Ovary (tissue), 9 donors: ENCODE results near the gene MPZ. TPM values are rescaled to one million over a fixed set of nuclear protein-coding genes. Genes with fewer than 3 reads are reported as not detected.

Source experiments
- DNase-seq, 5 donors: peaks; one replicate each; pipeline ENCODE4 v3.0.0-alpha.2; 2019 to 2020
- H3K27ac ChIP-seq, 2 donors: fragments of 200-600 bp; one replicate each; pipeline versions ENCODE4 v1.5.1 to v1.8.0; 2019 to 2022
- H3K27me3 ChIP-seq: fragments of 200-600 bp; one replicate; pipeline ENCODE4 v1.8.0; 2022
- H3K36me3 ChIP-seq: fragments of 200-600 bp; sonication (generic); one replicate; pipeline ENCODE4 v1.5.1; 2019
- H3K4me1 ChIP-seq: one replicate; pipeline ENCODE4 v1.8.1; 2013; ENCODE audit warnings: mild to moderate bottlenecking, moderate library complexity; ENCODE audit not compliant: insufficient read depth
- H3K4me3 ChIP-seq: fragments of 200-600 bp; sonication (generic); one replicate; pipeline ENCODE4 v1.5.1; 2017
- H3K9me3 ChIP-seq, 2 donors: fragments of 200-600 bp in 1 of 2; sonication (generic) in 1 of 2; one replicate each; pipeline versions ENCODE4 v1.5.1 to v1.8.1; 2013 to 2019; ENCODE audit warnings: mild to moderate bottlenecking in 1 of 2, moderate library complexity in 1 of 2
- EP300 ChIP-seq: sonication (generic); formaldehyde crosslinking; IDR thresholded peaks from one replicate; pipeline ENCODE4 v1.6.1; 2017; ENCODE audit warnings: antibody characterized with exemption
- POLR2A ChIP-seq: fragments of 450-650 bp; IDR thresholded peaks from one replicate; pipeline ENCODE4 v1.6.1; 2017; ENCODE audit warnings: antibody characterized with exemption, mild to moderate bottlenecking, moderate library complexity
- WGBS, 3 donors: extraction: QIAGEN DNeasy Blood & Tissue Kit in 1 of 3; methylation state at CpG; one replicate each; pipeline versions ENCODE4 v1.1.5 to v1.1.7; 2013 to 2017; 5-methylcytosine and 5-hydroxymethylcytosine counted together
- intact Hi-C, 4 donors: fragments of 100-400 bp; cut with DNase I; formaldehyde crosslinking; loops; one replicate each; pipeline versions ENCODE4 v1.11.0 to v1.15.1; 2022 to 2023
- polyA plus RNA-seq, 2 donors: library from polyadenylated mRNA; stranded (reverse); fragments of 200-250 nt in 1 of 2; fragments of 350-450 nt in 1 of 2; fragmentation: Illumina TruSeq in 1 of 2; extraction: RNeasy Lipid Tissue Mini Kit (QIAGEN cat#74804) in 1 of 2; gene quantifications; one replicate each; pipeline ENCODE4 v1.2.3, GENCODE V29; 2013 to 2014
- total RNA-seq, 7 donors: library from RNA; depleted of rRNA in 2 of 7; stranded (reverse); fragments of >200 nt in 2 of 7; fragmentation: NEBNext Ultra II Directional in 3 of 7; extraction: Animal tissue kit (Norgen Biotek cat#: 25700) in 3 of 7; gene quantifications; one replicate each; pipeline versions ENCODE4 v1.1.0 to v1.2.4, GENCODE V29; 2016 to 2023
- TF ChIP-seq, protein P1 (sequence below), 3 donors: fragments of 450-650 bp in 2 of 3; fragments of 200-600 bp in 1 of 3; IDR thresholded peaks; one replicate each; pipeline versions ENCODE4 v1.5.1 to v1.8.0; 2016 to 2022; ENCODE audit warnings: antibody characterized with exemption in 3 of 3, mild to moderate bottlenecking in 1 of 3
- donor health status: DM: no; HTN: no; CAD: no; lungs with moderate emphysema.
- donor health status: DM: no; HTN: no; CAD: no.
- donor health status: Bipolar disorder and iron deficiency.
- donor health status: DM: yes; HTN: yes; CAD: no.
- donor health status: DM: no; HTN: no; CAD: no.
- donor health status: DM: yes; HTN: yes; CAD: no.

The MPZ gene
- total and polyA plus RNA-seq, 9 donors, result 1.4 to 9.3 (median 2.5) TPM

GRCh38 chr1:161267321-161267720, 42.4 kb downstream of the MPZ start:
- H3K27ac ChIP-seq, result peak overlapping the region; percentile 8 to 70
- no peak overlapping the region for H3K4me3 ChIP-seq
- no peaks in the 10 kb centered on the region for H3K9me3 ChIP-seq
- peaks cover 24% of the 10 kb centered on the region for H3K4me1 ChIP-seq
- no peaks in the 10 kb centered on the region for H3K27me3 ChIP-seq
- WGBS, 3 donors, result 42 to 53% (median 42%) methylated on average over 3 of the region's 3 CpGs
- H3K36me3 ChIP-seq, result no peaks in the 10 kb centered on the region
- TF ChIP-seq, protein P1, sequence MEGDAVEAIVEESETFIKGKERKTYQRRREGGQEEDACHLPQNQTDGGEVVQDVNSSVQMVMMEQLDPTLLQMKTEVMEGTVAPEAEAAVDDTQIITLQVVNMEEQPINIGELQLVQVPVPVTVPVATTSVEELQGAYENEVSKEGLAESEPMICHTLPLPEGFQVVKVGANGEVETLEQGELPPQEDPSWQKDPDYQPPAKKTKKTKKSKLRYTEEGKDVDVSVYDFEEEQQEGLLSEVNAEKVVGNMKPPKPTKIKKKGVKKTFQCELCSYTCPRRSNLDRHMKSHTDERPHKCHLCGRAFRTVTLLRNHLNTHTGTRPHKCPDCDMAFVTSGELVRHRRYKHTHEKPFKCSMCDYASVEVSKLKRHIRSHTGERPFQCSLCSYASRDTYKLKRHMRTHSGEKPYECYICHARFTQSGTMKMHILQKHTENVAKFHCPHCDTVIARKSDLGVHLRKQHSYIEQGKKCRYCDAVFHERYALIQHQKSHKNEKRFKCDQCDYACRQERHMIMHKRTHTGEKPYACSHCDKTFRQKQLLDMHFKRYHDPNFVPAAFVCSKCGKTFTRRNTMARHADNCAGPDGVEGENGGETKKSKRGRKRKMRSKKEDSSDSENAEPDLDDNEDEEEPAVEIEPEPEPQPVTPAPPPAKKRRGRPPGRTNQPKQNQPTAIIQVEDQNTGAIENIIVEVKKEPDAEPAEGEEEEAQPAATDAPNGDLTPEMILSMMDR (IDR thresholded peaks at IDR 0.05), result no peak
- TF ChIP-seq EP300 (no peak), POLR2A (no peak)
- peak in 2 of 5 donors; percentile 9 to 35 for DNase-seq
- intact Hi-C loops, result no loop called here

DNA sequence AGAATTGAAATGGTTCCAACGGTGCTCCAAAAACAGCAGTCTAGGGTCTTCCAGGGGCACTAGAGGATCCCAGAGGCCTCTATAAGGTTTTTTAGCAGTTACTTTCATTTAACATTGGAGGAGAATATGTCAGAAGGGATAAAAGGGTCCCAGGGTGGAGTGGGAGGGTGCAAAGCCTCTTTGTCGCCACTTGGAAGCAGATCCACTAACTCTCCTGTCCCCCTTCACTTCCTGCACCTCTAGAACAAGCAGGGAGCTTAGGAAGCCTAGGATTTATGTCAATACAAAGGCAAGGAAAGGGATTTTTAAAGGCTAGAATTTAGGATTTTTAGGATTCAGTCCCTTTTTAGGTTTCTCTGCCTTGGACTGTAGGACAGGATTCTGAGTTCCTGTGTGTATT, 42.9 kb downstream of the MPZ start:
- Histone ChIP-seq H3K27ac (peak overlapping the region in 1 of 2 donors; percentile 70), H3K36me3 (no peaks in the 10 kb centered on the region), H3K4me3 (no peak overlapping the region), H3K4me1 (peaks cover 24% of the 10 kb centered on the region), H3K27me3 (no peaks in the 10 kb centered on the region), H3K9me3 (no peaks in the 10 kb centered on the region)
- TF ChIP-seq POLR2A, result no peak
- WGBS, 3 donors, result 10 to 24% (median 12%) methylated on average over 2 of the region's 2 CpGs
- peak in 1 of 5 donors; percentile 17 for DNase-seq
- intact Hi-C loops, result no loop called here

GRCh38 chr1:161266202-161266601, 43.6 kb downstream of the MPZ start:
- WGBS, 3 donors, result 4 to 6% (median 6%) methylated on average over 3 of the region's 3 CpGs
- TF ChIP-seq EP300 (no peak), POLR2A (no peak)
- TF ChIP-seq, protein P1 (IDR thresholded peaks at IDR 0.05), result no peak
- intact Hi-C loops, result no loop called here
- DNase-seq, result peak in 3 of 5 donors; percentile 23 to 46 (median 31)
- no peak overlapping the region for H3K4me3 ChIP-seq
- no peaks in the 10 kb centered on the region for H3K9me3 ChIP-seq
- no peaks in the 10 kb centered on the region for H3K27me3 ChIP-seq
- peak overlapping the region in 1 of 2 donors; percentile 70 for H3K27ac ChIP-seq
- H3K4me1 ChIP-seq, result peaks cover 24% of the 10 kb centered on the region
- H3K36me3 ChIP-seq, result no peaks in the 10 kb centered on the region

DNA sequence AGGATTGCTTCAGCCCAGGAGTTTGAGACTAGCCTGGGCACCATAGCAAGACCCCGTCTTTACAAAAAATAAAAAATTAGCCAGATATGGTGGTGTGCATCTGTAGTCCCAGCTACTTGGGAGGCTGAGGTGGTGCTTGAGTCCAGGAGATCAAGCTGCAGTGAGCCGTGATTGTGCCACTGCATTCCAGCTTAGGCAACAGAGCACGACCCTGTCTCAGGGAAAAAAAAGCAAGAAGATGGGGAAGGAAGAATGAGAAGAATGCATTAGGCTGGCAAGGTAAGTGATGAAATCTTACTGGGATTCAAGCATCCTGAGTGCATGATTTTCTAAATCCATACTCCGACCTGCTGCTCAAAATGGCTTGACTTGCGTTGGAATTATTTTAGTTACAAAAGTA, 44.5 kb downstream of the MPZ start:
- 56 to 73% (median 65%) methylated on average over 5 of the region's 5 CpGs for WGBS, 3 donors

More for the DNA sequence above, 44.5 kb downstream of the MPZ start:
- no peak overlapping the region for H3K4me3 ChIP-seq
- H3K27ac ChIP-seq, result no peak overlapping the region
- H3K36me3 ChIP-seq, result no peaks in the 10 kb centered on the region
- H3K27me3 ChIP-seq, result no peaks in the 10 kb centered on the region
- DNase-seq, result no peak
- H3K4me1 ChIP-seq, result peaks cover 24% of the 10 kb centered on the region
- H3K9me3 ChIP-seq, result no peaks in the 10 kb centered on the region
- intact Hi-C loops, result no loop called here
- TF ChIP-seq EP300, result no peak
- TF ChIP-seq, protein P1 (IDR thresholded peaks at IDR 0.05), result no peak
- TF ChIP-seq POLR2A, result no peak
